ENCODE results near the gene ARL11.
A peak's percentile ranks its signal among the peaks of the same experiment; 100 is the strongest.
"Not testable (repeated sequence)": the region's sequence is repeated elsewhere in the genome, so short reads cannot be mapped to it uniquely, and the experiment has no call there.

Gene ARL11

GRCh38 chr13:49627831-49628652 lies at the start of gene ARL11:
TSS of gene ARL11 (plus strand) at chr13:49628507. CDS start at chr13:49630448, 1,941 bp downstream.
- DNase-seq (ENCODE audit: low read depth): no peak

GRCh38 chr13:49579501-49579900 lies 48.8 kb upstream of the ARL11 start:
- DNase-seq (ENCODE audit: low read depth): no peak

- no peak for DNase-seq (ENCODE audit: low read depth)
These were observed 47.2 kb upstream of the ARL11 start for GRCh38 chr13:49580980-49581680.

GRCh38 chr13:49584771-49585182 lies 43.5 kb upstream of the ARL11 start:
- no peak for DNase-seq (ENCODE audit: low read depth)

GRCh38 chr13:49585220-49586157 lies 42.8 kb upstream of the ARL11 start, which contains the start of gene RCBTB1:
TSS of gene RCBTB1 (minus strand) at chr13:49585558. CDS start at chr13:49567279, 18,279 bp downstream.
- DNase-seq (ENCODE audit: low read depth): peak; percentile 60

GRCh38 chr13:49586717-49587116 lies 41.6 kb upstream of the ARL11 start:
- no peak for DNase-seq (ENCODE audit: low read depth)

DNA sequence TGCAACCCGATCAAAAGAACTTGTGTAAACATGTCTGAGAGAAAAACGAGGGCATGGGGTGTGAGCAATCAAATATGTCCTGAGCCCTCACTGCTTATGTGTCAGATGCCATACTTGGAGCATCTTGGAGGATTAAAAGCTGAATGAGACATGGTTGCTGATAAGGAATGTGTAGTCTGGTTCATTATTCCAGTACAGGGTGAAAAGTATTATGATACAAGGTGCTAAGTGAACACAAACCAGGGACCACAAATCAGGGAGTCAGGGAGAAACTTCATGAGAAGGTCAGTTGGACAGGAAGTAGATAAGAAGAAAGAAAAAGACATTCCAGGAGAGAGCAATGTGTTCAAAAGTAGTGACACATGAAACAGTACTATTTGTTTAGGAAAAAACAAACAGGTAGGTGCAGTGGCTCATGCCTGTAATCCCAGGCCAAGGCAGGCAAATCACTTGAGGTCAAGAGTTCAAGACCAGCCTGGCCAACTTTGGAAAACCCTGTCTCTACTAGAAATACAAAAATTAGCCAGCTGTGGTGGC lies 40.9 kb upstream of the ARL11 start:
- DNase-seq (ENCODE audit: low read depth): peak; percentile 14

GRCh38 chr13:49590714-49591113 lies 37.6 kb upstream of the ARL11 start:
- not testable (repeated sequence) for DNase-seq (ENCODE audit: low read depth)

DNA sequence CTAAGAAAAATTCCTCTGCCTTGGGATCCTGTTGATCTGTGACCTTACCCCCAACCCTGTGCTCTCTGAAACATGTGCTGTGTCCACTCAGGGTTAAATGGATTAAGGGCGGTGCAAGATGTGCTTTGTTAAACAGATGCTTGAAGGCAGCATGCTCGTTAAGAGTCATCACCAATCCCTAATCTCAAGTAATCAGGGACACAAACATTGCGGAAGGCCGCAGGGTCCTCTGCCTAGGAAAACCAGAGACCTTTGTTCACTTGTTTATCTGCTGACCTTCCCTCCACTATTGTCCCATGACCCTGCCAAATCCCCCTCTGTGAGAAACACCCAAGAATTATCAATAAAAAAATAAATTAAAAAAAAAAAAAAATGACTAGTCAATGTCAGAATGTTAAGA lies 34.4 kb upstream of the ARL11 start:
- DNase-seq (ENCODE audit: low read depth): not testable (repeated sequence)

DNA sequence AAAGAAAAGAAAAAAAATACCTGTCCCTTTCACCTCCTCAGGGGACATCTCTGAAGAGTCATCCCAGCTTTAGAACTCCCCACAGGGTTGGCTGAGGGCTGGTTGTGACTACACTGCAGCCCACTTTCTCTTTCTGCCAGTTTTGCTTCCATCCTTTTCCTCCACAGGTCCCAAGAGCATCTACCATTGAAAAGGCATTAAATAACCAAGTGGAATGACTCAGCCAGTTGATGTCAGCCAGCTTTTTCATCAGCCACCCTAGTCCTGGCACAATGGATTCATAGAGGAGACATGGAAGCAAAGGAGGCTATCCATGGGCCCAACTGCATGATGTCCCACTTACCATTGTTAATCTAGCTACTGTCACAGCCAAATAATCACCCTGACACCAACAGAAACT lies 33.7 kb upstream of the ARL11 start:
- no peak for DNase-seq (ENCODE audit: low read depth)

- DNase-seq (ENCODE audit: low read depth): no peak
These were observed 32.1 kb upstream of the ARL11 start for GRCh38 chr13:49596221-49596620.

DNA sequence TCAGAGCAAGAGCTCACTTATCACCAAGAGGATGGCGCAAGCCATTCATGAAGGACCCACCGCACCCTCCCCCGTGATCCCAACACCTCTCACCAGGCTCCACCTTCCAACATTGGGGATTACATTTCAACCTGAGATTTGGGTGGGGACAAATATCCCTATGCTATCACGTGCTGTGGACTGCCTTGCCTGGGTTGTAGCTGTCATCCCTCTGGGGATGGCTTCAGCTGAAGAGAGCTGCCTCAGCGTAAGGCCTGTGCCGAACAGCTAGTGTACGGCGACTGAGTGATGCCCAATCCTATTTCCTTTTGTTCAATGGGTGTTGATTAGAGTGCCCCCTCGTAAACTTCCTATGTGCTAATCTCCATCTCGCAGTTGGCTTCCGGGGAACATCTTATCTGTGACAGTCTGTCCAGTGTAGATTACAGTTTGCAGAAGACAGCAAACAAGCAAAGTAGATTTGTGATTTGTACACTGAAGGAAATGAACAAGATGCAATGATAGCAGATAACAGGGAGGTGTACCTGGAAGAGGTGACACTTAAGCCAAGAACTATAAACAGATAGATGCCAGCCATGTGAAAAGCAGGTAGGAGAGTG lies 31.2 kb upstream of the ARL11 start:
- DNase-seq (ENCODE audit: low read depth): no peak

DNA sequence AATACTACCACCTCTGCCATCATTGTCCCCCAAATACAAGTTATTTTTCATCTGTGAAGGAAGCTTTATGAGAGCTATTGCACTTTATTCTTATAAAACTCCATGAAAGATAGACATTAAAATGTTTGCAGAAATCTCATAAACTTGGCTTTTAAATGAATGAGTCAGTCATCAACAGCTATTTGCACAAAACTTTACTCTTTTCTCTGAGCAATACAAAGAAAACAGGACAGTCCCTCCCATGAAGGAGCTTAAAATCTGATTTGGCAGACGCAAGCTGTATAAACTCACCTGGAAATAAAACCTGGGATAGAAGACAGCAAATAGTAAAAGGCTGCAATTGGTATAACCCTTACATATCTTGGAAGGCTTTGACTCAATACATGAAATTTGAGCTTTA lies 26.3 kb upstream of the ARL11 start:
- no peak for DNase-seq (ENCODE audit: low read depth)

GRCh38 chr13:49602615-49603014 lies 25.7 kb upstream of the ARL11 start:
- not testable (repeated sequence) for DNase-seq (ENCODE audit: low read depth)

- DNase-seq (ENCODE audit: low read depth): no peak
These were observed 23.7 kb upstream of the ARL11 start for GRCh38 chr13:49604570-49604969.

GRCh38 chr13:49606747-49607648 lies 21.3 kb upstream of the ARL11 start:
- peak; percentile 83 for DNase-seq (ENCODE audit: low read depth)

DNA sequence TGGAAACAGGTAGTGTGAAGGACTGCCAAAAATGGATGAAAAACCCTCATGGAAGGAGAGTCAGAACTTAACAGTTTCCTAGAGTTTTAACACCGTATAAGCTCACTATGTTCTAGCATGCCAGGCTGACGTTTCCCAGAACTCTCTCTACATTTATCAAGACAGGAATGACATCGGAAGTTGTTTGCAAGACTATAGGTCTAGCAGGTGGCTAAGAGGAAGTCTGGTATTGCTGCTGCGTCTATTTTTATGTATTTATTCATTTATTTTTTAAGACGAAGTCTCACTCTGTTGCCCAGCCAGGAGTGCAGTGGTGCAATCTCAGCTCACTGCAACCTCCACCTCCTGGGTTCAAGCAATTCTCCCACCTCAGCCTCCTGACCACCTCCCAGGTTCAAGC lies 20.5 kb upstream of the ARL11 start:
- no peak for DNase-seq (ENCODE audit: low read depth)

- no peak for DNase-seq (ENCODE audit: low read depth)
These were observed 19.5 kb upstream of the ARL11 start for GRCh38 chr13:49608651-49609331.

DNA sequence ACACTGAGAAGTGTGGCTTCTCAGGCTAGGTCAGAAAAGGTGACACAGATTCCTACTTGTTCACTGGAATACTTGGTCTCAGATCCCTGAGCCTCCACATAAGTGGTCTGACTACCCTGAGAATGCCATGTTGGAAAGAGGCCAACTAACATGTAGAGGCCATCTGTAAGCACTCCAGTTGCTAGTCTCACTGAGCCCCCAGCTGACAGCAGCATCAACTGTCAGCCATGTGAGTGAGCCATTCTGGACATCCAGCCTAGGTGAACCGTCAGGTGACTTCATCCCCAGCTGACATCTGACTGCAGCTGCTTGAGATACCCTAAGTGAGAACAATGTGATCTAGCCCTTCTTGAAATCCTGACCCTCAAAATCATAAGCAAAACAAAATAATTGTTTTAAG lies 18.1 kb upstream of the ARL11 start:
- DNase-seq (ENCODE audit: low read depth): no peak

DNA sequence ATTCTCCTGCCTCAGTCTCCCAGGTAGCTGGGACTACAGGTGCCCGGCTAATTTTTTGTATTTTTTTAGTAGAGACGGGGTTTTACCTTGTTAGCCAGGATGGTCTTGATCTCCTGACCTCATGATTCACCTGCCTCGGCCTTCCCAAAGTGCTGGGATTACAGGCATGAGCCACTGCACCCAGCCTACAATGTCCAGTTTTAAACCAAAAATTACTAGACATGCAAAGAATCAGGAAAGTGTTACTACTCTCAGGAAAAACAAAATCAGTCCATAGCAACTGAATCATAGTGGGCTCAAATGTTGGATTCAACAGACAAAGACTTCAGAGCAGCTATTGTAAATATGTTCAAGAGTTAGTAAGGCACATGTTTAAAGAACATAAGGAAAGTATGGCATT lies 16.3 kb upstream of the ARL11 start:
- DNase-seq (ENCODE audit: low read depth): not testable (repeated sequence)

All from fibroblast of gingiva (primary cell).